Stomach (tissue), 9 donors: ENCODE results near the gene PACS2. TPM values are rescaled to one million over a fixed set of nuclear protein-coding genes. Genes with fewer than 3 reads are reported as not detected.
"Not testable (repeated sequence)": the region's sequence is repeated elsewhere in the genome, so short reads cannot be mapped to it uniquely, and the experiment has no call there.

Source experiments
- DNase-seq, 2 donors: peaks; one replicate each; pipeline versions ENCODE4 v3.0.0 to v3.0.0-alpha.2; 2013 to 2019
- H3K27ac ChIP-seq, 5 donors: fragments of 200-600 bp in 4 of 5; sonication (generic) in 4 of 5; one replicate each; pipeline ENCODE4 v1.5.1; 2013 to 2019; ENCODE audit warnings: mild to moderate bottlenecking in 1 of 5, moderate library complexity in 1 of 5
- H3K27me3 ChIP-seq, 3 donors: fragments of 200-600 bp; sonication (generic); one replicate each; pipeline ENCODE4 v1.5.1; 2017 to 2019; ENCODE audit warnings: mixed run types in 1 of 3
- H3K36me3 ChIP-seq, 4 donors: fragments of 200-600 bp; sonication (generic); 1 replicate in 3 of 4; 2 replicates in 1 of 4; pipeline ENCODE4 v1.5.1; 2016 to 2019
- H3K4me1 ChIP-seq, 4 donors: fragments of 200-600 bp; sonication (generic); one replicate each; pipeline ENCODE4 v1.5.1; 2016 to 2019
- H3K4me3 ChIP-seq, 4 donors: fragments of 200-600 bp; sonication (generic) in 3 of 4; one replicate each; pipeline ENCODE4 v1.5.1; 2016 to 2019; ENCODE audit warnings: mild to moderate bottlenecking in 1 of 4
- H3K9me3 ChIP-seq, 4 donors: fragments of 200-600 bp; sonication (generic); one replicate each; pipeline ENCODE4 v1.5.1; 2016 to 2019
- CTCF ChIP-seq, 7 experiments: fragments of 450-650 bp in 4 of 7; fragments of 200-600 bp in 3 of 7; sonication (generic) in 3 of 7; IDR thresholded peaks; one replicate each; pipeline ENCODE4 v1.5.1; 2016 to 2019; ENCODE audit warnings: antibody characterized with exemption in 7 of 7, control low read depth in 2 of 7, mild to moderate bottlenecking in 1 of 7
- EP300 ChIP-seq: sonication (generic); formaldehyde crosslinking; IDR thresholded peaks from one replicate; pipeline ENCODE4 v1.6.1; 2017; ENCODE audit warnings: antibody characterized with exemption
- POLR2A ChIP-seq, 4 donors: fragments of 450-650 bp; IDR thresholded peaks; one replicate each; pipeline ENCODE4 v1.6.1; 2016; ENCODE audit warnings: antibody characterized with exemption in 4 of 4, control low read depth in 2 of 4, mild to moderate bottlenecking in 1 of 4, moderate library complexity in 1 of 4
- POLR2AphosphoS5 ChIP-seq, 3 donors: sonication (generic); formaldehyde crosslinking; IDR thresholded peaks; one replicate each; pipeline ENCODE4 v1.6.1; 2016; ENCODE audit warnings: antibody characterized with exemption in 3 of 3
- WGBS, 5 donors: extraction: QIAGEN DNeasy Blood & Tissue Kit in 3 of 5; methylation state at CpG; one replicate each; pipeline versions ENCODE4 v1.1.5 to v1.1.7; 2013 to 2018; 5-methylcytosine and 5-hydroxymethylcytosine counted together
- intact Hi-C: fragments of 100-400 bp; cut with DNase I; formaldehyde crosslinking; loops from one replicate; pipeline ENCODE4 v1.15.1; 2023; ENCODE audit warnings: low total_unique reads
- polyA plus RNA-seq, 3 donors: library from polyadenylated mRNA; stranded (reverse); fragments of 200-250 nt; gene quantifications; one replicate each; pipeline ENCODE4 v1.2.3, GENCODE V29; 2013
- total RNA-seq, 5 donors: library from RNA; depleted of rRNA; stranded (reverse); fragments of >200 nt; gene quantifications; one replicate each; pipeline versions ENCODE4 v1.1.0 to v1.2.3, GENCODE V29; 2014 to 2016
- donor health status: healthy with polysubstance abuse.
- donor health status: Bipolar disorder and iron deficiency.
- donor health status: healthy.

Gene PACS2
- total and polyA plus RNA-seq, 8 donors: 23.4 to 209 (median 48.8) TPM

- 90 to 95% (median 92%) methylated on average over 8 of the region's 8 CpGs for WGBS, 5 donors
- intact Hi-C loops: loop anchor here (10.0 kb wide), 1 partner anchor 80 kb away; no protein-coding TSS in a partner anchor
- no peak for DNase-seq
Observed at GRCh38 chr14:105285174-105285573, 29.4 kb upstream of the PACS2 start.

GRCh38 chr14:105286759-105287144, 27.8 kb upstream of the PACS2 start:
- Histone ChIP-seq H3K4me1 (peaks cover 6 to 45% (median 29%) of the 10 kb centered on the region in 4 donors), H3K9me3 (no peaks in the 10 kb centered on the region), H3K36me3 (peaks cover 0 to 26% (median 21%) of the 10 kb centered on the region in 4 donors), H3K27ac (no peak overlapping the region), H3K27me3 (no peaks in the 10 kb centered on the region), H3K4me3 (no peak overlapping the region)
- intact Hi-C loops: loop anchor here (10.0 kb wide), 1 partner anchor 82 kb away; no protein-coding TSS in a partner anchor
- WGBS, 5 donors: 92 to 98% (median 95%) methylated on average over 9 of the region's 9 CpGs
- DNase-seq: no peak
- TF ChIP-seq POLR2A (IDR thresholded peaks at IDR 0.05) (no peak), EP300 (no peak), CTCF (IDR thresholded peaks at IDR 0.05) (no peak), POLR2AphosphoS5 (IDR thresholded peaks at IDR 0.05) (no peak)

More at GRCh38 chr14:105285174-105285573, 29.4 kb upstream of the PACS2 start:
- peaks cover 0 to 37% (median 28%) of the 10 kb centered on the region in 4 donors for H3K36me3 ChIP-seq
- no peaks in the 10 kb centered on the region for H3K27me3 ChIP-seq
- H3K4me3 ChIP-seq: no peak overlapping the region
- H3K4me1 ChIP-seq: peaks cover 11 to 57% (median 30%) of the 10 kb centered on the region in 4 donors
- no peaks in the 10 kb centered on the region for H3K9me3 ChIP-seq
- no peak for TF ChIP-seq POLR2AphosphoS5 (IDR thresholded peaks at IDR 0.05)
- no peak for TF ChIP-seq POLR2A (IDR thresholded peaks at IDR 0.05)
- no peak for TF ChIP-seq EP300
- no peak for TF ChIP-seq CTCF (IDR thresholded peaks at IDR 0.05)
- H3K27ac ChIP-seq: no peak overlapping the region

GRCh38 chr14:105287249-105288102, 27.1 kb upstream of the PACS2 start:
- intact Hi-C loops: loop anchor here (10.0 kb wide), 1 partner anchor 83 kb away; no protein-coding TSS in a partner anchor
- Histone ChIP-seq H3K27ac (no peak overlapping the region), H3K4me3 (no peak overlapping the region), H3K27me3 (no peaks in the 10 kb centered on the region), H3K9me3 (no peaks in the 10 kb centered on the region), H3K36me3 (peaks cover 0 to 26% (median 21%) of the 10 kb centered on the region in 4 donors), H3K4me1 (peaks cover 0 to 41% (median 26%) of the 10 kb centered on the region in 4 donors)
- DNase-seq: no peak
- no peak for TF ChIP-seq EP300
- no peak for TF ChIP-seq POLR2A (IDR thresholded peaks at IDR 0.05)
- no peak for TF ChIP-seq CTCF (IDR thresholded peaks at IDR 0.05)
- TF ChIP-seq POLR2AphosphoS5 (IDR thresholded peaks at IDR 0.05): no peak
- 87 to 93% (median 88%) methylated on average over 23 to 24 of the region's 24 CpGs for WGBS, 5 donors

- not testable (repeated sequence) for H3K27me3 ChIP-seq, H3K27ac ChIP-seq, H3K4me3 ChIP-seq, DNase-seq, H3K9me3 ChIP-seq
- Histone ChIP-seq H3K36me3 (peaks cover 0 to 18% (median 14%) of the 10 kb centered on the region in 4 donors), H3K4me1 (peaks cover 8 to 41% (median 28%) of the 10 kb centered on the region in 4 donors)
- WGBS, 5 donors: 85 to 93% (median 88%) methylated on average over 6 of the region's 6 CpGs
- intact Hi-C loops: loop anchor here (10.0 kb wide), 1 partner anchor 84 kb away; no protein-coding TSS in a partner anchor
Observed at GRCh38 chr14:105288936-105289335, 25.6 kb upstream of the PACS2 start.
